Psoas muscle (tissue), 8 donors: ENCODE results near the gene CNPY3. TPM values are rescaled to one million over a fixed set of nuclear protein-coding genes. Genes with fewer than 3 reads are reported as not detected.

Experiments
- ATAC-seq, 4 donors: fragments of 200-7000 bp; cut with Tn5 transposase; one replicate each; pipeline ENCODE4 v1.9.1; 2020; ENCODE audit warnings: moderate library complexity in 3 of 4, mild to moderate bottlenecking in 2 of 4
- DNase-seq, 2 donors: peaks; one replicate each; pipeline ENCODE4 v3.0.0-alpha.2; 2020
- H3K27ac ChIP-seq: fragments of 200-600 bp; one replicate; pipeline ENCODE4 v1.8.0; 2022
- H3K27me3 ChIP-seq, 3 donors: fragments of 200-600 bp in 1 of 3; one replicate each; pipeline versions ENCODE4 v1.6.1 to v1.8.0; 2013 to 2022; ENCODE audit warnings: low read length in 2 of 3, mild to moderate bottlenecking in 2 of 3, moderate library complexity in 1 of 3; ENCODE audit not compliant: insufficient read depth in 3 of 3
- H3K36me3 ChIP-seq, 2 donors: fragments of 200-600 bp in 1 of 2; one replicate each; pipeline versions ENCODE4 v1.6.1 to v1.8.0; 2013 to 2022; ENCODE audit warnings: low read depth in 1 of 2, mild to moderate bottlenecking in 1 of 2, moderate library complexity in 1 of 2; ENCODE audit not compliant: insufficient read depth in 1 of 2
- H3K4me1 ChIP-seq: fragments of 200-600 bp; one replicate; pipeline ENCODE4 v1.8.0; 2022
- H3K4me3 ChIP-seq: fragments of 200-600 bp; one replicate; pipeline ENCODE4 v1.8.0; 2022; ENCODE audit warnings: mild to moderate bottlenecking
- H3K9me3 ChIP-seq: fragments of 200-600 bp; one replicate; pipeline ENCODE4 v1.8.0; 2022
- WGBS, 3 donors: extraction: QIAGEN DNeasy Blood & Tissue Kit; methylation state at CpG; one replicate each; pipeline versions ENCODE4 v1.1.6 to v1.1.7; 2013; 5-methylcytosine and 5-hydroxymethylcytosine counted together
- intact Hi-C, 2 donors: fragments of 100-400 bp; cut with DNase I; formaldehyde crosslinking; loops; one replicate each; pipeline versions ENCODE4 v1.11.0 to v1.14.2; 2022
- polyA plus RNA-seq, 3 donors: library from polyadenylated mRNA; stranded (reverse); fragments of 200-250 nt; gene quantifications; one replicate each; pipeline ENCODE4 v1.2.3, GENCODE V29; 2013
- total RNA-seq, 4 donors: library from RNA; stranded (reverse); fragmentation: NEBNext Ultra II Directional in 2 of 4; extraction: Animal tissue kit (Norgen Biotek cat#: 25700) in 2 of 4; gene quantifications; one replicate each; pipeline versions ENCODE4 v1.2.1 to v1.2.4, GENCODE V29; 2021 to 2023
- TF ChIP-seq, protein P1 (sequence below): fragments of 200-600 bp; IDR thresholded peaks from one replicate; pipeline ENCODE4 v1.8.0; 2022; ENCODE audit warnings: antibody characterized with exemption
- donor health status: healthy with polysubstance abuse.
- donor health status: DM: no; HTN: no; CAD: no; lungs with moderate emphysema.
- donor health status: Bipolar disorder and iron deficiency.
- donor health status: healthy.
- donor health status: DM: yes; HTN: yes; CAD: no.
- donor health status: DM: no; HTN: no; CAD: no.
- donor health status: DM: no; HTN: no; CAD: no.
- donor health status: DM: yes; HTN: yes; CAD: no.

Gene CNPY3
- total and polyA plus RNA-seq, 7 donors: 5.7 to 13.7 (median 10.8) TPM

DNA sequence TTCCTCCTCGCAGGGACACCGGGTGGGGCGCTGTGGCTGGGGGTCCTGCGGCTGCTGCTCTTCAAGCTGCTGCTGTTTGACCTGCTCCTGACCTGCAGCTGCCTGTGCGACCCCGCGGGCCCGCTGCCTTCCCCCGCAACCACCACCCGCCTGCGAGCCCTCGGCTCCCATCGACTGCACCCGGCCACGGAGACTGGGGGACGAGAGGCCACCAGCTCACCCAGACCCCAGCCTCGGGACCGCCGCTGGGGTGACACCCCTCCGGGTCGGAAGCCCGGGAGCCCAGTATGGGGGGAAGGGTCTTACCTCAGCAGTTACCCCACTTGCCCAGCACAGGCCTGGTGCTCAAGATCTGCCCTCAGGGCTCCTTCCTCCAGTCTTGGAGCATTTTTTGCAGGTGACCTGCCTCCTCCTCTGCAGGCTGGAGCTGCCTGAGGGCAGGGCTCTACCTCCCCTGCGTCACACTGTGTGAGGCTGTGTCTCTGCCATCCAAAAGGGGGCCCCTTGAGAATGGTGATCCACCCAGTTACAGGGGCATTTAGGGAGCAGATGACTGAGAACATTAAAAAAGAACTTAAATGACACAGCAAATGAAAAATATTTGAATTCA, 3.9 kb upstream of the CNPY3 start:
- DNase-seq (no peak), ATAC-seq (no peak)
- Histone ChIP-seq H3K4me1 (peaks cover 8% of the 10 kb centered on the region), H3K36me3 (no peaks in the 10 kb centered on the region), H3K9me3 (no peaks in the 10 kb centered on the region), H3K27me3 (no peaks in the 10 kb centered on the region), H3K4me3 (no peak overlapping the region), H3K27ac (no peak overlapping the region)
- intact Hi-C loops: no loop called here
- 41 to 51% (median 44%) methylated on average over 23 of the region's 23 CpGs for WGBS, 3 donors
- TF ChIP-seq, protein P1, sequence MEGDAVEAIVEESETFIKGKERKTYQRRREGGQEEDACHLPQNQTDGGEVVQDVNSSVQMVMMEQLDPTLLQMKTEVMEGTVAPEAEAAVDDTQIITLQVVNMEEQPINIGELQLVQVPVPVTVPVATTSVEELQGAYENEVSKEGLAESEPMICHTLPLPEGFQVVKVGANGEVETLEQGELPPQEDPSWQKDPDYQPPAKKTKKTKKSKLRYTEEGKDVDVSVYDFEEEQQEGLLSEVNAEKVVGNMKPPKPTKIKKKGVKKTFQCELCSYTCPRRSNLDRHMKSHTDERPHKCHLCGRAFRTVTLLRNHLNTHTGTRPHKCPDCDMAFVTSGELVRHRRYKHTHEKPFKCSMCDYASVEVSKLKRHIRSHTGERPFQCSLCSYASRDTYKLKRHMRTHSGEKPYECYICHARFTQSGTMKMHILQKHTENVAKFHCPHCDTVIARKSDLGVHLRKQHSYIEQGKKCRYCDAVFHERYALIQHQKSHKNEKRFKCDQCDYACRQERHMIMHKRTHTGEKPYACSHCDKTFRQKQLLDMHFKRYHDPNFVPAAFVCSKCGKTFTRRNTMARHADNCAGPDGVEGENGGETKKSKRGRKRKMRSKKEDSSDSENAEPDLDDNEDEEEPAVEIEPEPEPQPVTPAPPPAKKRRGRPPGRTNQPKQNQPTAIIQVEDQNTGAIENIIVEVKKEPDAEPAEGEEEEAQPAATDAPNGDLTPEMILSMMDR: no peak

- DNase-seq (no peak), ATAC-seq (peak in 2 of 4 donors; percentile 4 to 10)
- peaks cover 13% of the 10 kb centered on the region for H3K4me1 ChIP-seq
- H3K27me3 ChIP-seq: no peaks in the 10 kb centered on the region
- intact Hi-C loops: loop anchor here in 1 of 2 donors (5.0 kb wide), 1 partner anchor 42 kb away; no protein-coding TSS in a partner anchor
- WGBS, 3 donors: 4 to 7% (median 5%) methylated on average over 16 of the region's 16 CpGs
- peaks cover 0 to 8% of the 10 kb centered on the region in 2 donors for H3K36me3 ChIP-seq
- TF ChIP-seq, protein P1: no peak
- H3K9me3 ChIP-seq: no peaks in the 10 kb centered on the region
- peak overlapping the region; percentile 91 for H3K4me3 ChIP-seq
- H3K27ac ChIP-seq: peak overlapping the region; percentile 89
Measured at GRCh38 chr6:42929821-42930360, 611 bp downstream of the CNPY3 start.

- Histone ChIP-seq H3K27ac (no peak overlapping the region), H3K36me3 (peaks cover 3 to 33% of the 10 kb centered on the region in 2 donors), H3K9me3 (no peaks in the 10 kb centered on the region), H3K4me3 (no peak overlapping the region), H3K4me1 (peaks cover 13% of the 10 kb centered on the region), H3K27me3 (no peaks in the 10 kb centered on the region)
- intact Hi-C loops: loop anchor here in 1 of 2 donors (5.0 kb wide), 1 partner anchor 40 kb away; no protein-coding TSS in a partner anchor
- 90 to 94% (median 94%) methylated on average over 3 of the region's 3 CpGs for WGBS, 3 donors
- TF ChIP-seq, protein P1: no peak
- ATAC-seq (no peak), DNase-seq (no peak)
Measured at GRCh38 chr6:42932412-42932811, 3.1 kb downstream of the CNPY3 start.

GRCh38 chr6:42933205-42933604, 3.9 kb downstream of the CNPY3 start:
- H3K4me3 ChIP-seq: no peak overlapping the region
- intact Hi-C loops: loop anchor here in 1 of 2 donors (5.0 kb wide), 1 partner anchor 39 kb away; no protein-coding TSS in a partner anchor
- H3K4me1 ChIP-seq: peaks cover 13% of the 10 kb centered on the region
- DNase-seq: no peak
- H3K27me3 ChIP-seq: no peaks in the 10 kb centered on the region
- peaks cover 3 to 41% of the 10 kb centered on the region in 2 donors for H3K36me3 ChIP-seq
- no peak overlapping the region for H3K27ac ChIP-seq
- TF ChIP-seq, protein P1: no peak
- H3K9me3 ChIP-seq: no peaks in the 10 kb centered on the region
- WGBS, 3 donors: 53 to 65% (median 57%) methylated on average over 3 of the region's 3 CpGs
- ATAC-seq: no peak
